ENCODE data around the gene CD300LF. TPM values are rescaled to one million over a fixed set of nuclear protein-coding genes. Genes with fewer than 3 reads are reported as not detected.

Gene CD300LF
- polyA plus RNA-seq, 4 donors: 1.6 to 5.7 (median 2.4) TPM

DNA sequence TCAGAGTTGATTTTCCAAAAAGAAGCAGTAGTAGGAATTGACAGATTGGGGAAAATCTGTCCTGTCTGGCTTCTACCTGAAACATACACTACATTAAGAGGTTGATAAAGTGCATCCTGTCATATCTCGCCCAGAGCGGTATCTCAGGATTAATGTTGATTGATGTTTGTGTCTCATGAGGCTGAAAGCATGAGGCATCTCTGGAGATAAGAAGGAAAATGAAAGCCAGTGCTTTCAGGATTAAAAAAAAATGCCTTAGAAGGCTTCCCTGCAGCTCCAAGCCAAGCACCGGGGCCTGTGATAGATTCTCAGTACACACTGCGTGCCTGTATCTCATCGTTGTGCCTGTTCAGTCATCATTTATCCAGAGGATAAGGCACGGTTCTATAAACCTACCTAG lies 62.8 kb downstream of the CD300LF start:
- Histone ChIP-seq H3K9me3 (ENCODE audit: control insufficient read depth in 2 of 2, insufficient read depth in 1 of 2, low read depth in 1 of 2, low read length in 1 of 2) (no peaks in the 10 kb centered on the region), H3K4me3 (ENCODE audit: low read depth in 1 of 3, low read length in 3 of 3) (no peak overlapping the region), H3K27ac (ENCODE audit: low read depth in 1 of 3, low read length in 2 of 3) (no peak overlapping the region), H3K36me3 (ENCODE audit: control insufficient read depth in 3 of 3, insufficient read depth in 2 of 3, low read depth in 1 of 3, low read length in 3 of 3) (no peaks in the 10 kb centered on the region), H3K27me3 (ENCODE audit: control insufficient read depth in 3 of 3, insufficient read depth in 3 of 3, low read length in 3 of 3) (peaks cover 0 to 23% (median 13%) of the 10 kb centered on the region in 3 donors), H3K4me1 (ENCODE audit: control insufficient read depth in 3 of 3, insufficient read depth in 2 of 3, low read depth in 1 of 3, low read length in 2 of 3) (no peaks in the 10 kb centered on the region)
- 46 to 59% (median 53%) methylated on average over 6 of the region's 6 CpGs for WGBS, 3 donors
- DNase-seq: no peak
- no peak for FAIRE-seq

DNA sequence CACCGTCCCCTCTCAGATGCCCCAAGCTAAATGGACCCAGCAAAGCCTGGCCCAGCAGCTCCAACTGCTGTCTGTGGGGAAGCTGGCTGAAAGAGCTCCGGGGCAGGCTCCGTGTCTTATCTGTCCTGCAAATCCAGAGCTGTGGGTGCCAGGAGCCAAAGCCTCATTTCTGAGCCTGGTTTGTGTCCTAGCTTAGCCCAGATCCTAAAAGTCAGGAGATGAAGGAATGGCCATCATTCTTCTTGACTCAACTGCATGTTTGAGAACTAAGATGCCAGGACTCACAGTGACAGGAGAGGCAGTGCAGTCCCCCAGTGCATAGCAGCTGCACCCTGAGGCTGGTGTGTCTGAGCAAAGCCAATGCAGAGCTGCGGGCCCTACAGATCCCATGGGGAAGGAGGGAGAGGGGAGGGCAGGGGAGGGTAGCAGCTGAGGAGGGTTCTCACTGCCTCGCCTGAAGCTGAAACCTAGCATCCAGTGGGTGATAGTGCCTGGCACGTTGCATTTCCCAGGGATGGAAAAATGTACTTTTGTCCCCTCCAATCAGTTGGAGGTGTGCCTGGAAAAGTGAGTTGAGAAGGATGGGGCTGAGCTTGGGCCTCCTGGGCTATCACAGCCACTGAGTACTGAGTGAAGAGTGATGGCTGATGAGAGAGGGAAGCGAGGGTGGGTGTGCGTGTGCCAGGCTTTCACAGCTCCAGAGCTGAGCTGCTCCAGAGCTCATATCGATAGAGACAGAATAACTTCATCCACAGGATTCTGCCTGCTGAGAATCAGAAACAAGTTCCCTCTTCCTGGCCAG lies 64.7 kb downstream of the CD300LF start:
- Histone ChIP-seq H3K9me3 (ENCODE audit: control insufficient read depth in 2 of 2, insufficient read depth in 1 of 2, low read depth in 1 of 2, low read length in 1 of 2) (no peaks in the 10 kb centered on the region), H3K27me3 (ENCODE audit: control insufficient read depth in 3 of 3, insufficient read depth in 3 of 3, low read length in 3 of 3) (peaks cover 0 to 25% (median 11%) of the 10 kb centered on the region in 3 donors), H3K4me3 (ENCODE audit: low read depth in 1 of 3, low read length in 3 of 3) (no peak overlapping the region), H3K4me1 (ENCODE audit: control insufficient read depth in 3 of 3, insufficient read depth in 2 of 3, low read depth in 1 of 3, low read length in 2 of 3) (no peaks in the 10 kb centered on the region), H3K27ac (ENCODE audit: low read depth in 1 of 3, low read length in 2 of 3) (no peak overlapping the region), H3K36me3 (ENCODE audit: control insufficient read depth in 3 of 3, insufficient read depth in 2 of 3, low read depth in 1 of 3, low read length in 3 of 3) (no peaks in the 10 kb centered on the region)
- no peak for DNase-seq
- WGBS, 3 donors: 55 to 61% (median 56%) methylated on average over 9 of the region's 9 CpGs
- FAIRE-seq: no peak

DNA sequence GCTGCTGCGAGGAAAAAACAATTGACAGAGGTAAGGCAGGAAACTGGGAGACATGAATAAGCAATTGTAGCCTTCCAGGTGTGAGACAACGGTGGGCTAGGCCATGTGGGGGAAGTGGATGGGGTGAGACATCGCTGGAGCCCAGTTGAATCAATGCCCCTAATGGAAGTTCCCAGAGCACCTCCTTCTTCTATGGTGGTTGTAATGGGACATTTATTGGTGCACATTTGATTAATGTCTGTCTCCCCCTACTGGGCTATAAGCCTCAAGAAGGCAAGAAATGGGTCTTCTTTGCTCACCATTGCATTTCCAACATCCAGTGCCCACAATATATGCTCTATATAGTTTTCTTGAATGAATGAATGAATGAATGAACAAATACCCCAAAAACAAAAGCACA lies 66.5 kb downstream of the CD300LF start:
- H3K27me3 ChIP-seq (ENCODE audit: control insufficient read depth in 3 of 3, insufficient read depth in 3 of 3, low read length in 3 of 3): peaks cover 0 to 20% (median 8%) of the 10 kb centered on the region in 3 donors
- H3K4me3 ChIP-seq (ENCODE audit: low read depth in 1 of 3, low read length in 3 of 3): no peak overlapping the region
- WGBS, 3 donors: 53 to 65% (median 63%) methylated on average over 3 of the region's 3 CpGs
- DNase-seq: peak in 1 of 2 donors; percentile 5
- no peak for FAIRE-seq
- H3K4me1 ChIP-seq (ENCODE audit: control insufficient read depth in 3 of 3, insufficient read depth in 2 of 3, low read depth in 1 of 3, low read length in 2 of 3): no peaks in the 10 kb centered on the region
- no peak overlapping the region for H3K27ac ChIP-seq (ENCODE audit: low read depth in 1 of 3, low read length in 2 of 3)
- H3K36me3 ChIP-seq (ENCODE audit: control insufficient read depth in 3 of 3, insufficient read depth in 2 of 3, low read depth in 1 of 3, low read length in 3 of 3): no peaks in the 10 kb centered on the region
- no peaks in the 10 kb centered on the region for H3K9me3 ChIP-seq (ENCODE audit: control insufficient read depth in 2 of 2, insufficient read depth in 1 of 2, low read depth in 1 of 2, low read length in 1 of 2)

DNA sequence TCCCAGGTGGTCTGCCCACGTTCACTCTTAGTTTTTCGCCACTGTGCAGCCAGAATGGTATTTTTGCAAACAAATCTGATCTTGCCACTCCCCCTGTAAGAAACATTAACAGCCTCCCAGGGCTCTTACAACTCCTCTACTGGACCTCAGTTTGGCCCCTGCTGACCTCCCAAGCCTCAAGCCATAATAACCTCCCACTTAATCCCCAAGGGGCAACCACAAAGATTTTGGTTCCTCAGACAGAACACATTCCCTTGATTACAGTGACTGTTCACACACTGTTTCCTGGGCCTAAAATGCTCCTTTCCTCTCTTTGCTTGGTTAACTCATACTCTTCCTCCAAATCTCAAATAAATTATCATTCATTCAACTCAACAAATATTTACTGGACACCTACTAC lies 67.7 kb downstream of the CD300LF start:
- no peak for FAIRE-seq
- Histone ChIP-seq H3K4me3 (ENCODE audit: low read depth in 1 of 3, low read length in 3 of 3) (no peak overlapping the region), H3K9me3 (ENCODE audit: control insufficient read depth in 2 of 2, insufficient read depth in 1 of 2, low read depth in 1 of 2, low read length in 1 of 2) (no peaks in the 10 kb centered on the region), H3K4me1 (ENCODE audit: control insufficient read depth in 3 of 3, insufficient read depth in 2 of 3, low read depth in 1 of 3, low read length in 2 of 3) (no peaks in the 10 kb centered on the region), H3K27me3 (ENCODE audit: control insufficient read depth in 3 of 3, insufficient read depth in 3 of 3, low read length in 3 of 3) (peaks cover 0 to 11% (median 5%) of the 10 kb centered on the region in 3 donors), H3K27ac (ENCODE audit: low read depth in 1 of 3, low read length in 2 of 3) (no peak overlapping the region), H3K36me3 (ENCODE audit: control insufficient read depth in 3 of 3, insufficient read depth in 2 of 3, low read depth in 1 of 3, low read length in 3 of 3) (no peaks in the 10 kb centered on the region)
- WGBS, 3 donors: 71 to 93% (median 79%) methylated on average over 2 of the region's 2 CpGs
- DNase-seq: no peak

DNA sequence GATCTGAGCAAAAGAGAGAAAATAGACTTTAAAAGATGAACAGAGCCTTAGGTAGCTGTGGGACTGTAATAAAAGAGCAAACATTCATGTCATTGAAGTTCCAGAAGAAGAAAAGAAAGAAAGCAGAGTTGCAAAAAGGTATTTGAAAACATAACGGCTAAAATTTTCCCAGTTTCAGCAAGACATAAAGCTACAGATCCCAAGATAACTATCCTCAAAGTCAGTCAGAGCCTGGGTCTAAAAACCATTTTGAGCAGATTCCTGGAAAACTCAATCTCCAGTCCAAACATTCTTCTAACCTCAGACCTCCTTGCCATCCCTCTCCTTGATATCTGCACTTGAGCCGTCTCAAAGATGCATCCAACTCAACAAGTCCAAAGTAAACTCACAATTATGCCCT lies 68.3 kb downstream of the CD300LF start:
- H3K4me1 ChIP-seq (ENCODE audit: control insufficient read depth in 3 of 3, insufficient read depth in 2 of 3, low read depth in 1 of 3, low read length in 2 of 3): no peaks in the 10 kb centered on the region
- no peak overlapping the region for H3K27ac ChIP-seq (ENCODE audit: low read depth in 1 of 3, low read length in 2 of 3)
- FAIRE-seq: no peak
- peaks cover 0 to 11% (median 4%) of the 10 kb centered on the region in 3 donors for H3K27me3 ChIP-seq (ENCODE audit: control insufficient read depth in 3 of 3, insufficient read depth in 3 of 3, low read length in 3 of 3)
- WGBS, 3 donors: 77 to 86% (median 84%) methylated on average over 2 of the region's 2 CpGs
- H3K9me3 ChIP-seq (ENCODE audit: control insufficient read depth in 2 of 2, insufficient read depth in 1 of 2, low read depth in 1 of 2, low read length in 1 of 2): no peaks in the 10 kb centered on the region
- DNase-seq: no peak
- H3K36me3 ChIP-seq (ENCODE audit: control insufficient read depth in 3 of 3, insufficient read depth in 2 of 3, low read depth in 1 of 3, low read length in 3 of 3): no peaks in the 10 kb centered on the region
- no peak overlapping the region for H3K4me3 ChIP-seq (ENCODE audit: low read depth in 1 of 3, low read length in 3 of 3)

Other genes with a start within 250 kb of the CD300LF start
- gene CD300A, start 246.3 kb downstream of the CD300LF start, polyA plus RNA-seq: 1 to 10 TPM; 1.1 to 5.9 (median 5.4) TPM
- under 1 TPM in 3 of 4 donors, not detected in 1; 0.13 to 0.27 (median 0.25) TPM for gene CD300LB, start 181.4 kb downstream of the CD300LF start, polyA plus RNA-seq
- gene CD300C, start 166.8 kb downstream of the CD300LF start, polyA plus RNA-seq: 1 to 10 TPM in 2 of 4 donors, under 1 TPM in 1, not detected in 1; 0.81 to 1.1 (median 1.1) TPM
- under 1 TPM in 1 of 4 donors, not detected in 3; 0.13 TPM for gene CD300H, start 145.4 kb downstream of the CD300LF start, polyA plus RNA-seq
- not detected for gene CD300LD, start 120.6 kb downstream of the CD300LF start, polyA plus RNA-seq
- under 1 TPM in 3 of 4 donors, not detected in 1; 0.04 to 0.33 (median 0.22) TPM for gene CD300E, start 89.2 kb downstream of the CD300LF start, polyA plus RNA-seq
- gene RAB37, start 24.3 kb upstream of the CD300LF start, polyA plus RNA-seq: 10 to 100 TPM in 1 of 4 donors, 1 to 10 TPM in 3; 1.8 to 18.7 (median 4.1) TPM
- 100 to 1,000 TPM; 231 to 592 (median 518) TPM for gene NHERF1, start 35.7 kb upstream of the CD300LF start, polyA plus RNA-seq
- 10 to 100 TPM; 12.4 to 28.3 (median 22.2) TPM for gene NAT9, start 63.4 kb upstream of the CD300LF start, polyA plus RNA-seq
- under 1 TPM in 2 of 4 donors, not detected in 2; 0.28 to 0.37 TPM for gene GRIN2C, start 147.0 kb upstream of the CD300LF start, polyA plus RNA-seq
- gene FDXR, start 160.1 kb upstream of the CD300LF start, polyA plus RNA-seq: 10 to 100 TPM in 3 of 4 donors, 1 to 10 TPM in 1; 9.2 to 16.6 (median 12.5) TPM
- gene FADS6, start 180.7 kb upstream of the CD300LF start, polyA plus RNA-seq: 10 to 100 TPM in 3 of 4 donors, 1 to 10 TPM in 1; 2.5 to 27.3 (median 25.7) TPM
- 1 to 10 TPM in 1 of 4 donors, under 1 TPM in 3; 0.07 to 3.1 (median 0.63) TPM for gene USH1G, start 210.3 kb upstream of the CD300LF start, polyA plus RNA-seq
- 1 to 10 TPM in 1 of 4 donors, under 1 TPM in 3; 0.22 to 5.9 (median 0.46) TPM for gene OTOP2, start 211.3 kb upstream of the CD300LF start, polyA plus RNA-seq
- 10 to 100 TPM in 2 of 4 donors, 1 to 10 TPM in 2; 3.1 to 35.7 (median 19.1) TPM for gene OTOP3, start 223.0 kb upstream of the CD300LF start, polyA plus RNA-seq